Activated naive CD8-positive, alpha-beta T cell (primary cell): ENCODE data around the gene FN3K.

ENCODE experiments used
- H3K27ac Mint-ChIP-seq: one replicate; pipeline ENCODE4 v1.8.0; 2021; ENCODE audit warnings: mixed read lengths
- H3K27me3 Mint-ChIP-seq: one replicate; pipeline ENCODE4 v1.8.0; 2021; ENCODE audit warnings: mixed read lengths
- H3K36me3 Mint-ChIP-seq: one replicate; pipeline ENCODE4 v1.8.0; 2021; ENCODE audit warnings: mixed read lengths
- H3K4me1 Mint-ChIP-seq: one replicate; pipeline ENCODE4 v1.8.0; 2021; ENCODE audit warnings: low read depth, mixed read lengths
- H3K4me3 Mint-ChIP-seq: one replicate; pipeline ENCODE4 v1.8.0; 2021; ENCODE audit warnings: mild to moderate bottlenecking, mixed read lengths
- H3K9me3 Mint-ChIP-seq: one replicate; pipeline ENCODE4 v1.8.0; 2021; ENCODE audit warnings: low read depth, mixed read lengths

FN3K gene

DNA sequence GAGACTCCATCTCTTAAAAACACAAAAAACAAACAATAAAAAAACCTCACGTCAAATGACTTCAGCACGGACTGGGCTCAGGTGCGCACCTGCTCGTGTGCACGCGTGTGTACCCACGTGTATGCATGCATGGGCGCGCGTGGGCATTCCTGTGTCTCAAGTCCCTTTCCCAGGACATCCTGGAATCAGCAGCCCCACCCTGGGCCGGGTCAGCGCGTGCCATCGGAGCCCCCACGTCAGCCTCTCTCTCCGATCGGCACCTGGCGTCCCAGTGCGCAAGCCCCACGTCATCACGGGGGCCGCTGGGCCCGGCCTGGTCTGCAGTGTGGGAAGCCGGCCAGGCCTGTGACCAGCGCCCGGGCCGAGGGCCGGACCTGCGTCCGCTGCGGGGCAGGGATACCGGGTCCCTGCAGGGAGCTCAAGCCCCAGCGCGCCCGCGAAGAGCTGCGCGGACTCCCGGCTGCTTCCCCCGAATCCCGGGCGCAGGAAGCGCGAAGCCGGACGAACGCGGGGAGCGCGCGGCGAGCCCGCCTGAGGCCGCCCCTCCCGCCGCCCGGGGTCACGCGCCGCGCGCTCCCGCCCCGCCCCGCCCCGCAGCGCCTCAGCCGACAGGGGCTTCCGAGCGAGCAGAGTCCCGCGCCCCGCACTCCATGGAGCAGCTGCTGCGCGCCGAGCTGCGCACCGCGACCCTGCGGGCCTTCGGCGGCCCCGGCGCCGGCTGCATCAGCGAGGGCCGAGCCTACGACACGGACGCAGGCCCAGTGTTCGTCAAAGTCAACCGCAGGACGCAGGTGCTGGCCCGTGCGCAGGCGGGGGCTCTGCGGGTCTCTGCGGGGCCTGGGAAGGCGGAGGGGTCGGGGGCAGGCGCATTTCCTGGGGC is at the start of gene FN3K:
Gene FN3K (plus strand): TSS at position 629 of the 880 bp plus-strand sequence. CDS start 22 bp downstream, at position 651.
- H3K4me3 Mint-ChIP-seq = peak within 1 kb of the TSS; percentile 79
- H3K27ac Mint-ChIP-seq = no peak within 1 kb of the TSS
- no peaks in the 10 kb centered on the region for H3K9me3 Mint-ChIP-seq
- H3K36me3 Mint-ChIP-seq = peaks cover 10% of the 10 kb centered on the region
- H3K4me1 Mint-ChIP-seq = peaks cover 4% of the 10 kb centered on the region
- H3K27me3 Mint-ChIP-seq = no peaks in the 10 kb centered on the region

DNA sequence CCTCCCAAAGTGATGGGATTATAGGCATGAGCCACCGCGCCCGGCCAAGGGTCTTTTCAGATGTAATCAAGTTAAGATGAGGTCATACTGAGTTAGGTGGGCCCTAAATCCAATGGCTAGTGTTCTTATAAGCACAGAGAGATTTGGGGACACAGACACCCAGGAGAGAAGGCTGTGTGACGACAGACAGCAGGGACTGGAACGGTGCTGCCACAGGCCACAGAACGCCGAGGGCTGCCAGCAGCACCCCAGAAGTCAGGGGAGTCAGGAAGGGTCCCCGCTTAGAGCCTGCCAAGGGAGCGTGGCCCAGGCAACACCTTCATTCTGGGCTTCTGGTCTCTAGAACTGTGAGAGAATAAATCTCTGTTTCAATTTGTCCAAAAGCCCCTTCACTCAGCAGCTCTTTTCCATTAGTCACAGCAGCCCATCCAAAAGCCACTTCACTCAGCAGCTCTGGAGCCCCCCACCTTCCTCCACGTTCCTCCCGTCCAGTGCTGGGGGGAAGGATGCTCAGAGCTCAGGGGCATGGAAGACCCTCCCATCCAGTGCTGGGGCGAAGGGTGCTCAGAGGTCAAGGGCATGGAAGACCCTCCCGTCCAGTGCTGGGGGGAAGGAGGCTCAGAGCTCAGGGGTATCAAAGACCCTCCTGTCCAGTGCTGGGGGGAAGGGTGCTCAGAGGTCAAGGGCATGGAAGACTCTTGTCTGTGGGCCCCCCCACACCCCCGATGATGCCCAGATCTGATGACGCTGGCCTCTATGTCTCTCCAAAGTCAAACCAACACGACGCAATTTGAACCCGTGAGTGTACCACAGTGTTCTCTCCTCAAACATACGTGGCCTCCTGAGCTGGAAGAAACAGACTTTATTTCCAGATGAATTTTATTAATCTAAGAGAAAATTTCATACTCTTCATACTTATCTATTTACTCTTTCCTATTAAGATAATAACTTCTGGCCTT is 48.8 kb upstream of the FN3K start:
- Mint-ChIP-seq H3K36me3 (peaks cover 10% of the 10 kb centered on the region), H3K4me3 (no peak overlapping the region), H3K27me3 (no peaks in the 10 kb centered on the region), H3K9me3 (peaks cover 8% of the 10 kb centered on the region), H3K4me1 (peaks cover 3% of the 10 kb centered on the region), H3K27ac (no peak overlapping the region)

DNA sequence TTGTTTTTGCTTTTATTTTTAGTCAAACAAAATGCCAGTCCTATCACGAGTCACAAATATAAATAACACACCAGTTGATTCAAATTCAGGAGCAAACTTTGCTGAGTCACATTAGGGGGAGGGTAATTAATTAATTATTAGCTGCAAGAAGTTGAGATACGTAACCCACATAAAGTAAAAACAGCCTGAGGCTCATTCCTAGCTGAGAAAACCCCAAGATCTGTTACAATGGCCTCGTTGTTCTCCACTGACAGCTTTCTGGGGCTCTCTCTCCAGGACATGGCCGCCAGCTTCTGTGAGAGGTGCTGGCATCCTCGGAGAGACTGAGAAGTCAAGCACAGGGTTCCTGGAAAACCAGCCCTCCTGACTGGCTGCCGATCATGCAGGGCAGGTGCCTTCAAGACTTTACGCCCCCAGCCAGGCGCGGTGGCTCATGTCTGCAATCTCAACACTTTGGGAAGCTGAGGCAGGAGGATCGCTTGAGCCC is 48.0 kb upstream of the FN3K start:
- H3K4me1 Mint-ChIP-seq = peaks cover 3% of the 10 kb centered on the region
- no peak overlapping the region for H3K27ac Mint-ChIP-seq
- peaks cover under 1% of the 10 kb centered on the region for H3K9me3 Mint-ChIP-seq
- no peak overlapping the region for H3K4me3 Mint-ChIP-seq
- peaks cover 3% of the 10 kb centered on the region for H3K36me3 Mint-ChIP-seq
- no peaks in the 10 kb centered on the region for H3K27me3 Mint-ChIP-seq

DNA sequence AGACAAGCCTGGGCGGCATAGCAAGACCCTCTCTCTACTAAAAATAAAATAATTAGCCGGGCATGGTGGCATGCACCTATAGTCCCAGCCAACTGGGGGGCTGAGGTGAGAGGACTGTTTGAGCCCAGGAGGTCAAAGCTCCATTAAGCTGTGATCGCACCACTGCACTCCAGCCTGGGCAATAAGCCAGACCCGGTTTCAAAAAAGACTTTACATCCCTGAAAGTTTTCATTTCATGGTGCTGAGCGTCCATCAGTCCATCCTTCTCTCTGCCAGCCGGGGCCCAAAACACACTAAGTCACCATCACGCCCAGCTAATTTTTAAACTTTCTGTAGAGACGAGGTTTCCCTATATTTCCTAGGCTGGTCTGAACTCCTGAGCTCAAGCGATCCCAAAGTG is 47.5 kb upstream of the FN3K start:
- H3K27ac Mint-ChIP-seq = no peak overlapping the region
- H3K9me3 Mint-ChIP-seq = no peaks in the 10 kb centered on the region
- peaks cover 3% of the 10 kb centered on the region for H3K4me1 Mint-ChIP-seq
- peaks cover 3% of the 10 kb centered on the region for H3K36me3 Mint-ChIP-seq
- H3K27me3 Mint-ChIP-seq = no peaks in the 10 kb centered on the region
- H3K4me3 Mint-ChIP-seq = no peak overlapping the region

DNA sequence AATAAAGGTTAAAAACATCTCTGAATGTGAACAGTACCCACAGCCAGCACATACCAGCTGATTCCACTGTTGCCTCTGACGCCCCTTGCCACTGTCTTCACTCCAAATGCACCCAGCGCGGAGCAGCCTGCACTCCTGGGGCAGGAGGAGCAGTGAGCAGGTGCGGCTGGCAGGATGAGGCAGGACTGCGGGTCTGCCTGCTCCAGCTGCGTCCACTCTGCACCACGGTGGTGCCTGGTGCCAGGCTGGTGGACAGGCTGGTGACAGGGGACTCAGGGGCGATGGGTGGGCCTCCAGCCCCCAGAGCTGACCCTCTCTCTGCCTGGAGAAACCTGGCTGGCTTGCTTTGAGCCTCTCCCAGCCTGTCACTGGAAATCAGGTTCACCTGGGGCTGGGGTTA is 46.3 kb upstream of the FN3K start:
- Mint-ChIP-seq H3K9me3 (no peaks in the 10 kb centered on the region), H3K4me1 (peaks cover 3% of the 10 kb centered on the region), H3K36me3 (peaks cover 5% of the 10 kb centered on the region), H3K27ac (no peak overlapping the region), H3K27me3 (no peaks in the 10 kb centered on the region), H3K4me3 (no peak overlapping the region)

DNA sequence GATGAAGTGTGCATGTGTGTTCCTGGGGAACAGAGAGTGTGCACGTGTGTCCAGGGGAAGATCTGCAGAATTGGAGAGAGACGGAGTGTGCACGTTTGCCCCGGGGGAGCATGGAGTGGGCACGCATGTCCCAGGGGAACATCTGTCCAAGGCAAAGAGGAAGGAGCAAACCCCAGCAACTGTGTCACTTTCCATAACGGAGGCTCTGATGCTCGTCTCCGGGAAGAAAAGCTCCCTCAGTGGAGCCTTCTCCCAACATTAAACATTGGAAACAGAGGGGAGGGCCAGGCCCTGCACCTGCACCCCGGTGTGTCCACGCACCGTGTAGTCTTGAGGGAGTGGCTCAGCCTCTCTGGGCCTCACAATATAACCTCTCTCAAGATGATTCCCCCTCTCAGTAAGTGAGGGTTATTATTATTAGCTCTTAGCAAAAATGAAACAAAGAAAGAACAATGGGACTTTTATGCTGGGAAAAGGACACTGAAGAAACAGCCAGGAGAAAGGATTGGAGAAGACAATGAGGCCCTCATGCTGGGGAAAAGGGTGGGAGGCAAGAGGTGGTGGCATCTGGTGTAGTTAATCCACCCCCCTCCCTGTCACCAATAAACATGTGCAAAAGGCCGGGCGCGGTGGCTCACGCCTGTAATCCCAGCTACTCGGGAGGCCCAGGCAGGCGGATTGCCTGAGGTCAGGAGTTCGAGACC is 44.5 kb upstream of the FN3K start:
- H3K27me3 Mint-ChIP-seq = no peaks in the 10 kb centered on the region
- peaks cover 5% of the 10 kb centered on the region for H3K9me3 Mint-ChIP-seq
- H3K27ac Mint-ChIP-seq = no peak overlapping the region
- H3K4me3 Mint-ChIP-seq = no peak overlapping the region
- H3K36me3 Mint-ChIP-seq = peaks cover 12% of the 10 kb centered on the region
- H3K4me1 Mint-ChIP-seq = peaks cover 3% of the 10 kb centered on the region

DNA sequence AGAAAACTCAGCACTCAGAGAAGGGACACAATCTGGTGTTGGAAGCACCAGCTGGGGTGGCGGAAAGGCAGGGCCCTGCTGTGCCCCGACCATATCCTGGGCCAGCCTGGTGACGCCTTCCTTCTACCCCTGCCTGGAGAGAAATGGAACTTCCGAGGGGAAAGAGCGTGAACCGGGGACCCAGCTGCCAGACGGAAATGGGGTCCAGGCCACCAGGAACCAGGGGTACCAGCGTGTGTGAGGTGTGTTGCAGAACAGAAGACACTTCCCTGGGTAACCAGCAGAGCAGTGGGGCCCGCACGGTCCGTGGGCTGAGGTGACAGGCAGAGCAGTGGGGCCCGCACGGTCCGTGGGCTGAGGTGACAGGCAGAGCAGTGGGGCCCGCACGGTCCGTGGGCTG is 43.7 kb upstream of the FN3K start:
- peaks cover 5% of the 10 kb centered on the region for H3K9me3 Mint-ChIP-seq
- no peak overlapping the region for H3K27ac Mint-ChIP-seq
- H3K4me1 Mint-ChIP-seq = peaks cover 3% of the 10 kb centered on the region
- H3K27me3 Mint-ChIP-seq = no peaks in the 10 kb centered on the region
- H3K36me3 Mint-ChIP-seq = peaks cover 12% of the 10 kb centered on the region
- H3K4me3 Mint-ChIP-seq = peak overlapping the region; percentile 20

DNA sequence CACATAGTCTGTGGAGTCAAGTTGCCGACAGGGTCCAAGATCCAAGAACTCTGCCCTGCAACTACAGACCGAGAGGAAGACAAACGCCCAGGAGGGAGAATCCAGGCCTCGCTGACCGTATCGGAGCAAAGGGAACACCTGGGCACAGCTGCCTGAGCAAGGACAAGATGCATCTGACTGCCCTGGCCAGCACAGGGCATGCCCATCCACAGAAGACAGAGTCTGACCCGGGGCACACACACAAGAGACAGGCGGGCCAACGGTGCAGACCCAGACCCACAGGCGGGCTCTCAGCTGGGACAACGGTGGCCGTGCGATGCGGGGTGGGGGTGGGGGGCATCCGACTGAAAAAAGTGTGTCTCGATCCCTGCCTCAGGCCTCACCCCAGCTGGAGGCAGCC is 43.1 kb upstream of the FN3K start:
- no peak overlapping the region for H3K4me3 Mint-ChIP-seq
- H3K27me3 Mint-ChIP-seq = no peaks in the 10 kb centered on the region
- H3K36me3 Mint-ChIP-seq = peaks cover 12% of the 10 kb centered on the region
- peaks cover 5% of the 10 kb centered on the region for H3K4me1 Mint-ChIP-seq
- peaks cover 5% of the 10 kb centered on the region for H3K9me3 Mint-ChIP-seq
- no peak overlapping the region for H3K27ac Mint-ChIP-seq

DNA sequence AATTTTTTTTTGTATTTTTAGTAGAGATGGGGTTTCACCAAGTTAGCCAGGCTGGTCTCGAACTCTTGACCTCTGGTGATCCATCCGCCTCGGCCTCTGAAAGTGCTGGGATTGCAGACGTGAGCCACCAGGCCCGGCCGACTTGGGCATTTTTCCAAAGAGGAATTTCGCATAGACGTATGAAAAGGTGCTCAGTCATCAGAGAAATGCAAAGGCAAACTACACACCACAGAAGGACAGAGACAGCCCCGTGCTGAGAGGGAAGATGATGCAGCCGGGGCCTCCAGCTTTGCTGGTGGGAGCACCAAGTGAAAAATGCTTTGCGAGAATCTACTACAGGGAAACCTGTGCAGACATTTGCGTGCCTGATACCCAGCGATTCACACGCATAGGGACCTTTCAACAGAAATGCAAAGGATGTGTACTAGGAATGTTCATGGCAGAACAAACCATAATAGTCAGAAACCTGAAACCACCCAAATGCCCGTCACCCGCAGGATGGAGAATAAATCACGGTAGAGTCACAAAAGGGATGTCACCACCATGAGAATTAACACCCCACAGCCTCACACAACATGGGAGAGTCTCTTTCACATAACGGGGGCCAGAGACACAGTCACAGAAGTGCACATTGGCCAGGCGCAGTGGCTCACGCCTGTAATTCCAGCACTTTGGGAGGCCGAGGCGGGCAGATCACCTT is 42.1 kb upstream of the FN3K start:
- Mint-ChIP-seq H3K9me3 (peaks cover 5% of the 10 kb centered on the region), H3K27ac (no peak overlapping the region), H3K4me1 (peaks cover 5% of the 10 kb centered on the region), H3K27me3 (no peaks in the 10 kb centered on the region), H3K4me3 (no peak overlapping the region), H3K36me3 (peaks cover 12% of the 10 kb centered on the region)

DNA sequence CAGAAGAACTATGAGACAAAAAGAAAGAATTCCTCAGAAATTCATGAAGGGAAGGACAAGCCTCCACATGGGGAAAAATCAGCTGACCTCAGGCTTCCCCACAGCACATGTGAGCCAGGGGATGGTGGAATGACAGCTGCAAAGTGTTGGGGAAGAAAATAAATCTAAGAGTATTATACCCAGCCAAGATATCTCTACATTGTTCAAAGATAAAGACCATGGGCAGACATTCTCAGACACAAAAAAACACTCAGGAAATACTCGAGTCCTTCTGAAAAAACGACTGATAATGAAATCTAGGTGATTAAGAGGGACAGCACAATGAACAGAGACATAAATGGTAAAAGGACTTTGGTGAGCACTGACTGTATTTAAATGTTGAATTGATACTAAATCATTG is 40.8 kb upstream of the FN3K start:
- peaks cover 11% of the 10 kb centered on the region for H3K4me1 Mint-ChIP-seq
- peaks cover 5% of the 10 kb centered on the region for H3K9me3 Mint-ChIP-seq
- H3K27ac Mint-ChIP-seq = no peak overlapping the region
- peak overlapping the region; percentile 4 for H3K4me3 Mint-ChIP-seq
- peaks cover 12% of the 10 kb centered on the region for H3K36me3 Mint-ChIP-seq
- no peaks in the 10 kb centered on the region for H3K27me3 Mint-ChIP-seq

DNA sequence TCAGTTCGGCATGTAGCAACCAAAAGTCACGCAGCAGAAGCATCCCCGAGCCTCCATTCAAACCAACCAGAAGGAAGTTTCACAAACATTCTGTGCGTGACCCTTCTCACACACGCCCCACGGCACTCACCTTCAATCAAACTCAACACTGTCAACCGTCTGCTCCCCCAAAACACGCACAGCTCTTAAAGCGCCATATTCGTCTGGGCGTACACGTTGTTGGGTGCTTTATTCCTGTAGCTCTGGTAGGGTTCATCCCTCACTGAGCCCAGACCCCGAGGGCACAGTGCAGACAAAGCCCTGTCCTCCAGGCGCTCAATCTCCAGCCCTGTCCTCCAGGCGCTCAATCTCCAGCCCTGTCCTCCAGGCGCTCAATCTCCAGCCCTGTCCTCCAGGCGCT is 39.2 kb upstream of the FN3K start:
- Mint-ChIP-seq H3K9me3 (peaks cover 5% of the 10 kb centered on the region), H3K4me3 (no peak overlapping the region), H3K27me3 (no peaks in the 10 kb centered on the region), H3K36me3 (peaks cover 9% of the 10 kb centered on the region), H3K4me1 (peaks cover 11% of the 10 kb centered on the region), H3K27ac (no peak overlapping the region)

DNA sequence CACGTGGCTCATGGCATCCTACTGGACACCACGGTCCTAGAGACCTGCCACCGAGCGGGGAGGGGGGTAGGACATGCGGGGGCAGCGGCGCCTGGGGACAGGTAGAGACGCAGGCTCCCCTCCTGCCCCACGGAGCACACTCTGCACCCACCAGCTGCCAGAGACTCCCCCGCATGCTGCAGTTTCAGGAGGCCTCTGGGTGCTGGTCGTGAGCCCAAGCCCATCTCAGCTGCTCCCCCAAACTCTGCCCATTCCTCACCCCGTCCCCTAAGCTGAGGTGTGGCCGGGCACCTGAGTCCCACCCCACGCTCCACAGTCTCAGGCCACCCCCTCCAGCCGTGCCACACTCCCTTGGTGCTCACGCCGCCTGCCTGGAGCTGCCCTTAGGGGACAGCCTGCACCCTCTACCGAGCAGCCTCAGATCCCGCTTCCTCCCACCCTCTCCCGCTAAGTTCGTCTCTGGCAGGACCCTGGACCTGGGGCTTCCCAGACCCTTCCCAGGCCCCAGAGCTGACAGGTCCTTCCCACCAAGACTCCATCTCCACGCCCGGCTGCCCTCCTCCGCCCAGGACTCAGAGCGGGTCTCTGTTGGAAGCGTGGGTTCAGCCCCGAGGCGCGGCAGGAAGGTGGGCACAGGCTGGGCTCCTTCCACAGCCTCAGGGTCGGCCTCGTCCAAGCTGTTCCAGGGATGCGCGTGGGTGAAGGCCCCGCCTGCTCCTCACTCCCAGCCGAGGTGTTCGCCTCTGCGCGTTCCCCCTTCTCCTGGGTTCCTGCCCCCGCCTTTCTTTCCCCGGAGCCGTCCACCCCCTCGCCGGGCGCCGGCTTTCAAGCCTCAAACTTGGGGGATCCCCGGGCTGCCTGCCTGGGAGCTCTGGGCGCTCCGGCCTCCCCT is 38.3 kb upstream of the FN3K start:
- Mint-ChIP-seq H3K9me3 (peaks cover 5% of the 10 kb centered on the region), H3K27me3 (no peaks in the 10 kb centered on the region), H3K36me3 (peaks cover 9% of the 10 kb centered on the region)

DNA sequence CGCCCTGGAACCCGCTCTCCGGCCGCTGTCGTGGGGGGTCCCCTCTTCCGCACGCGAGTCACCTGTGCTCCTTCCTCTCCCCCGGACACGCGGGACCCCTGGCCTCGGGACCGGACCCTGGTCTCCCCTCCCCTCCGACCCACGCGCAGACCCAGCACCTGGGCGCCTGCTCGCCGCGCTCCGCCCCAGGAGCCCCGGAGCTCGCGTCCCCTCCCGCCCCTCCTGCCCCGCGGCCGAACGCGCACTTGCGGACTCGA is 37.7 kb upstream of the FN3K start:
- Mint-ChIP-seq H3K27ac (no peak overlapping the region), H3K4me1 (peaks cover 9% of the 10 kb centered on the region), H3K36me3 (peaks cover 9% of the 10 kb centered on the region), H3K4me3 (peak overlapping the region; percentile 27), H3K27me3 (no peaks in the 10 kb centered on the region), H3K9me3 (peaks cover 5% of the 10 kb centered on the region)

More for the DNA sequence above, 38.3 kb upstream of the FN3K start:
- peak overlapping the region; percentile 44 for H3K4me3 Mint-ChIP-seq
- H3K4me1 Mint-ChIP-seq = peaks cover 9% of the 10 kb centered on the region
- H3K27ac Mint-ChIP-seq = no peak overlapping the region
